HG03060 (cell line): Measurements from ENCODE around the gene CIDEA.

Experiments used
- ATAC-seq: cut with Tn5 transposase; IDR thresholded peaks from one replicate; pipeline ENCODE4 v1.9.1; 2021; ENCODE audit warnings: low read depth, moderate number of reproducible peaks; ENCODE audit not compliant: unreplicated experiment

Gene CIDEA

DNA sequence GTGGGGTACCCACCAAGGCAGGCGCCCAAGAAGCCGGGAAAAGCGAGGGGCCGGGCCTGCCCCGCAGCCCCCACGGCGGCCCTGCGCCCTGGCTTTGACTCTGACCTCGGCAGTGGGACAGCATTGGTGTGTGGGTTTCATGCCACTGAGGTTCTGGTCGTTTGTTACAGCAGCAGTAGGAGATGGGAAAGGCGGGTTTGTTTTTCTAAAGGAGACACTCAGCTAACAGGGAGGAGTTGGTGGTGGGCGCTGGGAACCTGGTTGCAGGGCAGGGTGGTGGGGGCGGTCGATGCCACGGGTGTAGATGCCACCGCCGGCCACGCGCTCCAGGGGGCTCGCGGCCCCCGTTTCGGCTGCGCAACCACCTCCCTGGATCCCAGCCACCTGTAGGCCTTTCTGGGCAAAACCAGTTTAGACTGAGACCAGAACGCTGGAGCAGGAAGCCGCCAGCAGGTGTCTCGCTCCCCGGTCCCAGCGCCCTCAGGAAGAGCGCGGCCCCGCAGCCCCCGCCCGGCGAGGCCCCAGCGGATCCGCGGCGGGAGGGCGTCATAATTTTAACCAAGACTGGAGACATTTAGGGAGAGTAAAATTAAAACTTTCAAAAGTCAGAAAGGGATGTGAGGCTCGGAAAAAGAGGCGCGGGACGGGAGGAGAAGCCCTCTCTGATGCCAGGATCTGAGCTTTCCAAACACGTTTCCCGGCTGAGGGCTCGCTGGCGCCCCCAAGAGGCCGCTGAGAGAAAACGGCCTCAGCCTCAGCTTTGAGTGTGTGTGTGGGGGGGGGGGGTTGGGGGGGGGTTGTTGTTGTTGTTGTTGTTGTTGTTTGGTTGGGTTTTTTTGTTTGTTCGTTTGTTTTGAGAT is 17.4 kb downstream of the CIDEA start:
- no peak for ATAC-seq

DNA sequence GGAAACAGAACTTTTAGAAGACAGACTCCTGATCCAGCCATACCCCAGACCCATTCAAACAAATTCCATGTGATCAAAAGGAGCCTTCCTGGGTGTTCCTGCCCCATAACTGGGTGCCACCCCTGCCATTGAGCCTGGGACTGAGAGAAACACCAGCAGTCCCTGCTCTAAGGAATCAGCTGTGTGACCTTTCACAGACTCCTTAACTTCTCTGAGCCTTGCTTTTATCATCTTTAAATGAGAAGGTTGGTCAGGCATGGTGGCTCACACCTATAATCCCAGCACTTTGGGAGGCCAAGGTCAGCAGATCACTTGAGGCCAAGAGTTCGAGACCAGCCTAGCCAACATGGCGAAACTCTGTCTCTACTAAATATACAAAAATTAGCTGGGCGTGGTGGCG is 20.6 kb downstream of the CIDEA start:
- ATAC-seq = no peak

DNA sequence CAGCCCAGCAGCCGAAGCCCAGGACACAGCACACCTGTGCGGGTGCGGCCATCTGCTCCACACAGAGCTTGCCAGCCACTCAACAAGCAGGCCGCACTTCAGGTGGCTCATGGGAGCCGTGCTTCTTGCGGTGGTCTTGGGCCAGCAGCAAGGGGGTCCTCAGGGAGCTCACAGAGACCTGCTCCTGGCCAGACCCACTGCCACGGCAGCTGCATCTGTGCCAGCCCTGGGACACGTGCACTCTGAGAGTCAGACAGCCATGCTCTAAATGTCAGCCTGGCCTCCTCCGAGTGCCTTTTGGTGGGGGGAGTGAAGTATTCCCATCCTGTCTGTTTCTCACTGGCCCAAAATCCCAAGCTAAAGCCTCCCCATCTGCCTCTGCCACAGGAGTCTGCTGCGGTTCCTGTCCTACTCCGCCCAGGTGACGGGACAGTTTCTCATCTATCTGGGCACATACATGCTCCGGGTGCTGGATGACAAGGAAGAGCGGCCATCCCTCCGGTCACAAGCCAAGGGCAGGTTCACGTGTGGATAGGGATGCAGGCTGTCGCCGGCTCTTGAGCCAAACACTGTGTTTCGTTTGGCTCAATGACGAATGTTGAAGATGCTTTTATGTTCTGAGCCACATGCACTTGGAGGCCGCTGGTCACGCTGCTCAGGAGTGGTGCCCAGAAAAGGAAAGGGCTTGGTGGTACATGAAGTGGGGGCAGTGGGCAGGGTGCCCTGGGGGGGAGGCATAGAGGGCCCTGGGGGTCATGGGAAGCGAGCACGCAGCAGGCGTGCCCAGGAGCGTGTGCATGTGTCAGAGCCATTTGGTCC is 22.8 kb downstream of the CIDEA start:
- ATAC-seq = no peak

DNA sequence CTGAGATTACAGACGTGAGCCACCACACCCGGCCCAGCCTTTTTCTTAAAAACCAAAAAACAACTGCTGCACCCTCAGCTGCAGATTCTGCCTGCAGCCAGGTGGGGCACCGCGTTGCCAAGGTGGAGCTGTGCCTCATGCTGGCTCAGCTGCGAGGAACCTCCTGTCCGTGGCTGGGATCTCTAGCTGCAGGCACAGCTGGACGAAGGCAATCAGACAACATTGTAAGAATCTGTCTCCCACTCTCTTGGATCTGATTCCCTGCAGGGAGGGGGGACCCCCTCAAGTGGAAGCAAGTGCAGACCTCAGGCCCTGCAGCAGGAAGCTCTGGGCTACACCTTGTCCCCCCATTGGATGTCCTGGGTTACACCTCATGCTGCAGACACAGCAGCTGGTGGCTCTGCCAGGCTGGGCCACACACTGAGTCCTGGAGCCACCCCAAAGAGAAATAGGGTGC is 24.1 kb downstream of the CIDEA start:
- no peak for ATAC-seq

DNA sequence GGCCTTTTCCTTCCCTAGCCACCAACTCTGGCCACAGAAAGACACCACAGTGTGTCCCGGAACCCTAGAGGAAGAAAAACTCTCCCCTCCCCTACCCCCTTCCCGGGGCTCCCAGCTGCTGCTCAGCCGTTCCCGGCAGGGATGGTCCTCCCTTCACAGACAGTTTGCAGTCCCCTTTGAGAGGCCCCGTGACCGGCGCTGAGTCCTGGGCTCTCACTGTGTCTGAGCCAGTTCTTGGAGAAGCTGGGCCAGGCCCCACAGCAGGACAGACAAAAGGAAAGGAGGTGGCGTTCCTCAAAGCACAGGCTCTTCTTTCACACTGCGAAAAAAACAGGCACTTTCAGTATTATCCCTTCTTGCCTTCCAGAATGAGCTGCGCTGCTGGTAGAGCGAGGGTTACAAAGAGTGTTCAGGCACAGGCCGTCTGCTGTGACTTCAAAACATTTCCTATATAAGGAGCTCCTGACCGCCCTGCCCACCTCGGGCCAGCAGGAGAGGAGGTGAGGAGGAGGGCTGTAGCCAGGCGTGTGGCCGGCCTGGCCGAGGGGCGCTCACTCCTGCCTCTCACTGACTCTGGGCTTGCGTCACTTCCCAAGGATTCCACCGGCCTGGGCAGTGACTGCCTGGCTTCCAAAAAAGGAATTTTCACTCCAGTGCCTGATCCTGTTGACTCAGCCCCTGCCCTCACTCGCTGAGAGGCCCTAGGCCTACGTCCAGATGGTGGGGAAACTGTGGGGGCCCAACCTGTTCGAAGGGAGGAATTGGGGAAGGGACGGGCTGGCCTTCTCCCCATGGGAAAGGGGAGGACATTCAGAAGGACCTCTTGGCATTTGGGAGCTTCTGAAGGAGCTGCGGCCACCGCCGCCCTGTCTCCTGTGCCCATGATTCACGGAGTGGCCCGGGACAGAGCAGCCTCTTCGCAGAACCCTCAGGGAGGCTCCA is 24.9 kb downstream of the CIDEA start:
- ATAC-seq = no peak

DNA sequence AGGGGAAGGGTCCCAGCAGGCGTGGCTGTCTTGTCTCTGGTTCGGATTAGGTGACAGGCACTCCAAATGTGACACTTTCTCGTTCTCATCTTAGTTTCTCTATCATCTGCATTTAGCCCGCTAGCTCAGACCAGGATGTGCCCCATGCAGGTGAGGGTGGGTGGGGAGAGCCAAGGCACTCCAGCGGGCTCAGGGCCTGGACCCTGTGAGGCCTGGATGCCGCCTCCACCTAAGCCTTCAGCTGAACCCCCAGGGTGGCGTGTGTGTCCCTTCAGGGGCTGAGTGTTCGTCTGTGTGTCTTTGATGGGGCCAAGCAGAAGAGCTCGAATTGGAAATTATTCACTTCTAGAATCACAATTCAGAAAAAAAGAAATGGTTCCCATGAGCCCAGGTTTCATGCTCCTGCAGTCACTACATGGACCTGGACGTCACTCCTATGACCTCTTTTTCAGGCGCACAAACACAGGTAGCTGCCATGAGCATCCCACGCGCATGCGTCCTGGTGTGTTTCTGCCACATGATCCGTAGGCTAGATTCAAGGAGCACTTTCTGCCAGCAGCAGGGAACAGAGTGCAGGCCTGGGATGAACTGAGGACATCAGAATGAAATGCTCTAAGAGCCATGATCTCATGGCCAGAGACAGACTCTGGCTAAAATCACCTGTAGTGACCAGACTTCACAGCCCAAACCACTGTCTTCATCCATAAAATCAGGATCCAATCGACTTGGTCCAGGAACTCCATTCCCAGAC is 25.8 kb downstream of the CIDEA start:
- ATAC-seq = no peak

DNA sequence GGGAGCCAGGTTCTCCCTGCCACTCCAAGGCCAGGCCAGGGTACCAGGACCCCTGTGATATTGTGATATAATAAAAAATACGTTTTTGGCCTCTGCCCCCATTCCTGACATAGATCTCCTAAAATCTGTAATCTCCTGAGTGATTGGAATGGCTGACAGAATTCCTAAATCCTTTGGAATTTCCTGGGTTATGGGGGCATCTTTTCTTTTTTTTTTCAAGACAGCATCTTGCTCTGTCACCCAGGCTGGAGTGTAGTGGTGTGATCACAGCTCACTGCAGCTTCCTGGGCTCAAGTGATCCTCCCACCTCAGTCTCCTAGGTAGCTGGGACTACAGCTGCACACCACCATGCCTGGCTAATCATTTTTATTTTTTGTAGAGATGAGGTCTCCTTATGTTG is 27.7 kb downstream of the CIDEA start:
- ATAC-seq = no peak

DNA sequence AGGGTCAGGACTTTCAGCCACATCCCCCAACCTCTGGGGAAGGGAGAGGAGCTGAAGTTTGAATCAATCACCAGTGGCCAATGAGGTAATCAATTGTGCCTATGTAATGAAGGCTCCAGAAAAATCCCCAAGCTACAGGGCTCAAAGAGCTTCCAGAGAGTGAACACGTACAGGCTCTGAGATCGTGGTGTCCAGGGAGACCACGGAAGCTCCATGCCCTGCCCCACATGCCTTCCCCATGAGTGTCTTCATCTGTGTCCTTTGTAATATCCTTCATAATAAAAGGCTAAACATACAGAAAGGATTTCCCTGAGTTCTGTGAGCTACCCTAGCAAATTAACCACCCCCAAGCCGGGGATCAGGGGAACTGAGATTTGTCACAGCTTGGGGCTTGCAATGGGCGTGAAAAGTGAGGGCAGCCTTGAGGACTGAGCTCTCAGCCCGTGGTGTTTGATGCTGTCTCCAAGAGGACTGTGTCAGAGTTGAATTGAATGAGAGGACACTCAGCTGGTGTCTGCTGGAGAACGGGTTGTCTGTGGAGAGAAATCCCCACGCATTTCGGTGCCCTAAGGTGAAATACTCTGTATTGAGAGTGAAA is 28.4 kb downstream of the CIDEA start:
- no peak for ATAC-seq

DNA sequence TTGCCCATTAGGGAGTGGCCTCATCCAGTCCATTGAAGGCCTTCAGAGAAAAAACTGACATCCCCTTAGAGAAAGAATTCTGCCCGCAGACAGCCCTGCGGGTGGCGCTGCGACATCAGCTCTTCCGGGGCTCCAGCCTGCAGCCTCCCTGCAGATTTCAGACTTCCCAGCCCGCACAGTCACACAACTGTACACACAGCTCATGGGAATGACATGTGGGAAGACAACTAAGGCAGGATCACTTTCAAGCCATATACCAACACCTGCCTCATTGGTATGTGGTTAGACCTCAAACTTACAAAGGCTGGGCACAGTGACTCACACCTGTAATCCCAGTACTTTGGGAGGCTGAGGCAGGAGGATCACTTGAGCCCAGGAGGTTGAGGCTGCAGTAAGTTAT is 29.1 kb downstream of the CIDEA start:
- ATAC-seq = no peak

DNA sequence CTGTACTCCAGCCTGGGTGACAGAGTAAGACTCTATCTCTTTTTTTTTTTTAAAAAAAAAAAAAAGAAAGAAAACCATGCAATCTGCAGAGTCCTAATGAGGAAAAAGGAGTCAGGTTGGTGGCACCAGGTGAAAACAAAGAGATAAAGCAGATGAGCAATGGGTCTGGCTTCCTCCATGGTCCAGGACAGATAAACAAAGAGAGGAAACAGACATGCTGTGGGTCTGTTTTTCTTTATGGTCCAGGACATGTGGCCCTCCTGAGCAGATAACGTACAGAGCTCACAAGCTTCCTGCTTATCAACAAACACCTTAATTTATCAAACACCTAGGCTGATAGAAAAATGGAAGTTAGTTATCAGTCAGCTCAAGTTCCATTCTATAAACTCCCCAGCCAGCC is 29.5 kb downstream of the CIDEA start:
- no peak for ATAC-seq

DNA sequence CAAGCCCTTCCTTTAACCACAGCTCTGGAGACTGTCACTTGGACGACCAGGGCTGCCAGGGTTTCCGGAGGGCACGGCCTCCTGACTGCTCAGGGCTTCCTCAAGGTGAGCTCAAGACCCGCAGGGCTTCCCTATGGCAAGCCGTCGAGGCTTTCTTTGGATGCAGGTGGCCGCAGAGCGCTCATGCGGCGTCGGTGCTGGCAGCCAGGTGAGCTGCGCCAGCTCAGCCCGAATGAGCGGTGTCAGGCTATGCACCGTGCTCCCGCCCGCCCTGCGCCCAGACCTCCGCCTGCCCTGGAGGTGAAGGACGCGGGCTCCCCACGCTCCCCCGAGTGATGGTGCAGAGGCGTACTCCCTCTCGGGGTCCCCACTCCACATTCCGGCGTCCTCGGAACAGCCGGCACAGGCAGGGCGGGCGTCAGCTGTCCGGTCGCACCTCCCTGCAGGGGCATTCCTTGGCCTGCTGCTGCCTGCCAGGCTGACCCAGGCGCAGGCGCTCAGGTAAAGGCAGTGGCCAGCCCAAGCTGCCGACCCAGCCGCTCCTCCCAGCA is 33.0 kb downstream of the CIDEA start:
- ATAC-seq = no peak

DNA sequence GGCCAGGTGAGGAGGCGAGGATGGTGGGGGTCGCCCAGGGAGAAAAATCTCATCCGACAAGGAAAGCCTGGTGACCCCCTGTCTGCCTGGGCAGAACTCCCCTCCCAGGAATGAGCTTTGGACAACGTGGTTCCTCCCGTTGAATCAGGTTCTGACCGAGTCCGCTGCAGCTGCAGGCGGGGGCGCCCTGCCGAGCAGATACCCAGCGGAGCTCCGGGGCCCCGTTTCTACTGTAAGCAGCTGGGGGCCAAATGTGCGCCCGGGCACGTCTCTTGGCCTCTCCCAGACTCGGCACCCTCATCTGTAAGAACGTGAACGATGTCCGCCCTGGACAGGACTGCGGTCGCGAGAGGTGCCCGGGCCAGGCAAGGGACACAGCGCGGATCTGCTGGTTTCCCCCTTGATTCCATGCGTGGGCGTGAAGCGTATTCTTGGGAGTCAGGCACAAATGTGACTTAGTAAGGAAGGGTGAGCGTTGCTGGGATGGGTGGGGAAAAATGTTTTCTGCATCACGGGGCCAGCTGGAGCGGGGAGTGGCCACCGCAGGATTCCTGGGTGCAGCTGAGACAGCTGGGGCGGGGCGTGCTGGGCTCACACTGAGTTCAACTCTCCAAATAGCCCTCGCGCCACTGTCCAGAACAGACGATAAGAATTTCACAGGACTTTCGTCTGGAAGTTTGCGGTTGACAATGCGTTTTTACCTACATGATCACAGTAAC is 33.7 kb downstream of the CIDEA start:
- no peak for ATAC-seq

DNA sequence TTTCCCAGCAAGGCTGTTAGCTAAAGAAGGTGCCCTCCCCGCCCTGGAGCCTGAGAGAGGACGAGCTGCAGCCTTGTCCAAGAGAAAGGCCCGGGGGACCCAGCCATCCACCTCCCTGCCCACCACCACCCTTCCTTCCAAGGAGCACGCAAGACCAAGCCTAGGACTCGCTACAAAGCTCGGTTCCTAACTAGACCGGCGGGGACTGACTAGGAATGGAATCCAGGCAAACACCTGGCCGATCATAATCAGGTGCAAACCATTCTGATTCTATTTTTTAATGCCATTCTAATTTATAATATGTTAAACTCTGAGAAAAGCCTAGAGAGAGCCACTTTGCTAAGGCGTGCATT is 34.2 kb downstream of the CIDEA start:
- no peak for ATAC-seq

DNA sequence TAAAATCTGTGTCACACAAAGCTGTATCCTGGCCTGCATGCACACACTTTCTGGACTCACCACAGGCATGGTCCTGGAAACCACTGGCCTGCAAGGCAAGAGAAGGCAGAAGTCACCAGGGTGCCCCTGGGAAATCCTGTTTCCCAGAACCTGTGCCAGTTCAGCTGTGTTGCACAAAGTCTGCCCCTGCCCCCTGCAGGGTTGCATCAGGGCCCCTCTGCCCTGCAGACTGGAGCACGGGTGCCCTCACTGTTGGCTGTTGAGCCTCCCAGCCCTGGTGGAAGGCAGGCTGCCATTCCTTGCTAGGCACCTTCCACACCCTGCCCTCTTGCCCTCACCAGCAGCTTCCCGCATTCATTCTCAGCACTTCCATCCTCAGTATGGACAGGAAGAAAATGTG is 35.9 kb downstream of the CIDEA start:
- ATAC-seq = no peak

DNA sequence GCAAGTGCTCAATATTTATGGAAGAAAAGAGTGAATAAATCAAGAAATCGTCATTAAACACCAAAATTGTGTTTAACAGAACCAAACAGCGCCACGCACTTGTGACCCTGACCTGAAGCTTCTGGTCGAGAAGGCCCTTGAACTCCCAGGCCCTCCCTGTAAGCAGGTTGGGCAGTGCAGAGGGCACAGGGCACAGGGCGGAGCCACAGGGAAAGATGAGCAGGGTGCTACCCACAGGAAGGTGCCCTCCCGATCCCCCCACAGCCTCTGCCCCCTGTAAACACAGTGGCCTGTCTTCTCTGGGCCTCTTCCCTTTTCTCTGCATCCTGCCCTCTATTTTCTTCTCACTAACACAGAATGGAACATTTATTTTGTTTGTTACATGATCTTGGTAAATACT is 37.0 kb downstream of the CIDEA start:
- ATAC-seq = no peak

DNA sequence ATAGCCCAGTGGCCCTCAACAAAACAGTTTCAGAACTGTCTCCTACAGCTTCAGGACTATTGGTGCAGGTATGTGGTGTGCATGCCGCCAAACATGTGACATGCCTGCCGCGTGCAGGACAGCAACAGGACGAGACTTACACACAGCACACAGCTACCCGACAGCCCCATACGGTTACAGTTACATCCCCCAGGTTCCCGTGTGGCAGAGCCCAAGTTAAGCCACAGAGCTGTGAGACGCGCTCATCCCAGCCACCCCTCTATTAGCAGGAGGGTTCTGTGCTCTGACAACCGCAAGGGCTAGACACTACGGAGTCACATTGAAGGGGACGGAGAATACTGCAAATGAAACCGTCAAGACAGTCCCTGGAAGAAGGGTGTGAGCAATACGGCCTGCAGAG is 37.5 kb downstream of the CIDEA start:
- no peak for ATAC-seq

DNA sequence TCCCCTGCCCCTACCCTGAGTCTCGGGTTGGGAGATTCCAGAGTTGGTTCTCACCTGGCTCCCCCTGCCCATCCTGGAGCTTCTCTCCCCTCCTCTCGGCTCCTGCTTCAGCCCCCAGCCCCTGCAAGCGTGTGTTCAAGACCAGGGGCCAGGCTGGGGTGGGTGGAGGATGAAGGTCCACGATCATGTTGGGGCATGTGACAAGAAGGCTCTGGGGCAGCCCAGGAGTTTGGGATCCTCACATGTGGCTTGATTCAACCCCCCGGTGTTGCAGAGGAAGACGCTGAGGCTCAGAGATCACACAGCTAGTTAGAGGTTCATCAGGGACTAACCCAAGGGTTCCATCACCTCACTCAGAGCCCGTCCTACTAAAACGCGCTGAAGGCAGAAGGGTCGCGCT is 39.7 kb downstream of the CIDEA start:
- no peak for ATAC-seq

DNA sequence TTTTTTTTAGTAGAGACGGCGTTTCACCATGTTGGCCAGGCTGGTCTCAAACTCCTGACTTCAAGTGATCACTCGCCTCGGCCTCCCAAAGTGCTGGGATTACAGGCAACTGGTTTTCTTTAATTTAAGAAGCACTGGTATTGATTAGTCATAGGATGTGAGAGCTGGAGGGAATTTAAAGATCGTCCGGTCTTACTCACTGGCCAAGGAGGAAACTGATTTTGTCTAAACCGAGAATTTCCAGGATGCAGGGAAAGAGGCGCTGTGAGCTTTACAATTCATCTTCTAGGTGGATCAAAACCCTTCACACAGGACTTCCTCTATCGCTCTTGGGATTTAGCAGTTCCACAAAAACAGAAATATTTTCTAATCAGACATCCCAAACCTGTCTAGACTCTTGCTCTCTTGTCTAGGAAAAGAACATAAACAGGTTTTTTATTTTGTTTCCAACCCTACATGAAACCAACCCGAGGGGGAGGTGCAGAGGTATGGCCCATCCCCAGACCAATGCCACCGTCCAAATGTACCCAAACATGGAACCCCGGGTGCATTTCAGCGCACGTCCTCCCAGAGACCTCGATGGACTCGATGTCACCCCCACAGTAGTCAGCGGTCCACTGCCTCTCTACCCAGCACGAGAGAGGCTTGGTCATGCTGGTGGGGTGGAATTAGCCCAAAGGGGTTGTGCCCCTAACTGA is 41.4 kb downstream of the CIDEA start:
- ATAC-seq = no peak
